ENCODE results near the gene PAOX. TPM values are rescaled to one million over a fixed set of nuclear protein-coding genes. Genes with fewer than 3 reads are reported as not detected.

Gene PAOX
- total and polyA plus RNA-seq, 2 of the 4 experiments (the other 2 are of a cell fraction) = 3.8 to 4.5 TPM

DNA sequence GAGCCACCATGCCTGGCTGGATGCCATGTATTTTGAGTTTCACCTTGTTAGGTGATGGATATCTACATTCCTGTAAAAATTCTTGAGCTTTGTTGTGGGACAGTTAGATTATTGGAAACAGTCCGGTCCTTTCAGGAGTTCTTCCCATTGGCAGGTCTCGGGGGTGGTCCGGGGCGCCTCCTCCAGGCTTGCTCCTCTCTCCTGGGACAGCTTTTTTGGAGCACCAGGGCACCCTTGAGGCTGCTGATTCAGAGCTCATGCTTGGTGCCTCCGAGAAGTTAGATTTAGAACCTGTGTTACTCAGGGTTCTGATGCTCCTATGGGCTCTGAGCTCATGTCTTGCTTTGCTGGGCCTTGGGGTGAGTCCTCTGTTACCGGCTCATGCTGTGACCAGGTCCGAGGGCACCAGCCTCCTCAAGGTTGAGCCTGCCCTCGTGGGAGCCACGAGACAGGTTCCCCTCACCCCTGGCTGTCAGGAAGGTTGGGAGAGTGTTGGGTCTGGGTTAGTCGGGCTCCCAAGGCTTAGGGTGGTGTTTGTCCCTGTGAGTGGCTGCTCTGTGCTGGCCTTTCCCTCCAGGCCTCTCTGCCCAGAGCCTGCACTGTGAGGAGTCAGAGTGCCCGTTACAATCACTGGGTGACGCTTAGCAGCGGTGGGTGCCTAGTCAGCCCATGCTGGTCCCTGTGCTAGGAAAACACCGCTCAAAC lies 39.4 kb downstream of the PAOX start:
- H2BK15ac ChIP-seq (ENCODE audit: low read depth, low read length) = no peak overlapping the region
- WGBS, 2 experiments (ENCODE audit: extremely low coverage in 2 of 2, insufficient read length in 1 of 2) = 100% methylated on average over 8 of the region's 14 CpGs; no CpG with 5 or more reads in 1 of the 2 experiments
- no peak overlapping the region for H3K4me3 ChIP-seq (ENCODE audit: insufficient read depth, low read depth, low read length)
- H3K36me3 ChIP-seq (ENCODE audit: control insufficient read depth, insufficient read depth, low read length) = peaks cover 31% of the 10 kb centered on the region
- H2BK20ac ChIP-seq (ENCODE audit: low read depth, low read length) = no peak overlapping the region
- H3K9me1 ChIP-seq (ENCODE audit: insufficient read depth, low read length) = no peaks in the 10 kb centered on the region
- H3K18ac ChIP-seq (ENCODE audit: low read depth, low read length) = no peak overlapping the region
- ChIA-PET POLR2A (ENCODE audit: unreplicated experiment) (no interaction called here), CTCF (no interaction called here)
- H3K79me1 ChIP-seq (ENCODE audit: low read depth in 1 of 2, low read length in 2 of 2) = peaks cover 6 to 7% of the 10 kb centered on the region in 2 experiments; a peak in 1 of 4 replicates
- H4K8ac ChIP-seq (ENCODE audit: low read depth in 2 of 2, low read length in 2 of 2) = no peak overlapping the region
- H2AFZ ChIP-seq (replicated peaks; ENCODE audit: low read length, poor library complexity) = no peak overlapping the region
- no peaks in the 10 kb centered on the region; the same call in none of the 2 replicates for H4K20me1 ChIP-seq (ENCODE audit: insufficient read depth, low read length)
- H4K5ac ChIP-seq (ENCODE audit: low read depth, low read length) = no peak overlapping the region
- H3K4ac ChIP-seq (ENCODE audit: low read depth, low read length) = no peak overlapping the region
- no peak overlapping the region for H3K9ac ChIP-seq (ENCODE audit: low read depth, low read length)
- H2BK120ac ChIP-seq (ENCODE audit: low read depth, low read length) = no peak overlapping the region
- no peak overlapping the region for H2BK5ac ChIP-seq (ENCODE audit: low read depth, low read length, poor library complexity, severe bottlenecking)
- H3K4me2 ChIP-seq (ENCODE audit: low read depth, low read length) = no peak overlapping the region
- H3K23ac ChIP-seq (ENCODE audit: low read depth, low read length) = no peak overlapping the region
- H3K14ac ChIP-seq (replicated peaks; ENCODE audit: low read depth, low read length) = no peak overlapping the region
- no peak for DNase-seq
- H4K91ac ChIP-seq (ENCODE audit: insufficient read depth, low read depth, low read length) = no peak overlapping the region
- TF ChIP-seq FOS (IDR thresholded peaks at IDR 0.05; ENCODE audit: low read depth, low read length) (no peak), MAZ (IDR thresholded peaks at IDR 0.05; ENCODE audit: borderline replicate concordance, low read depth, low read length) (no peak), SMC3 (IDR thresholded peaks at IDR 0.05; ENCODE audit: low read depth, low read length) (no peak), NFE2L2 (IDR thresholded peaks at IDR 0.05; ENCODE audit: low read depth, low read length) (no peak), MXI1 (IDR thresholded peaks at IDR 0.05; ENCODE audit: borderline replicate concordance, low read depth, low read length) (no peak), CEBPB (IDR thresholded peaks at IDR 0.05; ENCODE audit: low read depth, low read length) (no peak), RFX5 (IDR thresholded peaks at IDR 0.05; ENCODE audit: low read depth, low read length) (no peak), BHLHE40 (IDR thresholded peaks at IDR 0.05; ENCODE audit: low read depth, low read length) (no peak), MAFK (IDR thresholded peaks at IDR 0.05; ENCODE audit: low read depth, low read length) (no peak)
- TF ChIP-seq, protein P1, sequence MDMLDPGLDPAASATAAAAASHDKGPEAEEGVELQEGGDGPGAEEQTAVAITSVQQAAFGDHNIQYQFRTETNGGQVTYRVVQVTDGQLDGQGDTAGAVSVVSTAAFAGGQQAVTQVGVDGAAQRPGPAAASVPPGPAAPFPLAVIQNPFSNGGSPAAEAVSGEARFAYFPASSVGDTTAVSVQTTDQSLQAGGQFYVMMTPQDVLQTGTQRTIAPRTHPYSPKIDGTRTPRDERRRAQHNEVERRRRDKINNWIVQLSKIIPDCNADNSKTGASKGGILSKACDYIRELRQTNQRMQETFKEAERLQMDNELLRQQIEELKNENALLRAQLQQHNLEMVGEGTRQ (IDR thresholded peaks at IDR 0.05; ENCODE audit: low read depth, low read length) = no peak
- TF ChIP-seq, protein P2, sequence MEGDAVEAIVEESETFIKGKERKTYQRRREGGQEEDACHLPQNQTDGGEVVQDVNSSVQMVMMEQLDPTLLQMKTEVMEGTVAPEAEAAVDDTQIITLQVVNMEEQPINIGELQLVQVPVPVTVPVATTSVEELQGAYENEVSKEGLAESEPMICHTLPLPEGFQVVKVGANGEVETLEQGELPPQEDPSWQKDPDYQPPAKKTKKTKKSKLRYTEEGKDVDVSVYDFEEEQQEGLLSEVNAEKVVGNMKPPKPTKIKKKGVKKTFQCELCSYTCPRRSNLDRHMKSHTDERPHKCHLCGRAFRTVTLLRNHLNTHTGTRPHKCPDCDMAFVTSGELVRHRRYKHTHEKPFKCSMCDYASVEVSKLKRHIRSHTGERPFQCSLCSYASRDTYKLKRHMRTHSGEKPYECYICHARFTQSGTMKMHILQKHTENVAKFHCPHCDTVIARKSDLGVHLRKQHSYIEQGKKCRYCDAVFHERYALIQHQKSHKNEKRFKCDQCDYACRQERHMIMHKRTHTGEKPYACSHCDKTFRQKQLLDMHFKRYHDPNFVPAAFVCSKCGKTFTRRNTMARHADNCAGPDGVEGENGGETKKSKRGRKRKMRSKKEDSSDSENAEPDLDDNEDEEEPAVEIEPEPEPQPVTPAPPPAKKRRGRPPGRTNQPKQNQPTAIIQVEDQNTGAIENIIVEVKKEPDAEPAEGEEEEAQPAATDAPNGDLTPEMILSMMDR (conservative IDR thresholded peaks at IDR 0.05; ENCODE audit: low read depth, low read length) = no peak
- intact Hi-C loops (cut with micrococcal nuclease) (no loop called here), in situ Hi-C loops (cut with MboI; ENCODE audit: low sequenced_read_pairs) (no loop called here), dilution Hi-C loops (cut with HindIII; ENCODE audit: low sequenced_read_pairs, unreplicated experiment) (no loop called here)
- H2AK9ac ChIP-seq (replicated peaks; ENCODE audit: low read depth, low read length, poor library complexity) = no peak overlapping the region
- ATAC-seq (ENCODE audit: low read depth) = no peak
- H3K56ac ChIP-seq (ENCODE audit: extremely low read depth, insufficient read depth, low read length) = no peak overlapping the region
- no peak overlapping the region for H2AK5ac ChIP-seq (ENCODE audit: low read depth, low read length)
- no peak overlapping the region for H3K27ac ChIP-seq (ENCODE audit: insufficient read depth, low read length)
- H3K27me3 ChIP-seq (ENCODE audit: control insufficient read depth, insufficient read depth, low read length) = peaks cover 3% of the 10 kb centered on the region; the same call in 1 of the 2 replicates
- H3K9me3 ChIP-seq (ENCODE audit: control insufficient read depth, insufficient read depth, low read length) = no peaks in the 10 kb centered on the region
- BruUV-seq (replicated peaks) = no TSS peak
- no peaks in the 10 kb centered on the region; the same call in 1 of the 2 replicates for H3K4me1 ChIP-seq (ENCODE audit: control insufficient read depth, insufficient read depth, low read length)
